Stimulated activated CD4-positive, alpha-beta T cell treated with anti-CD3 and anti-CD28 coated beads, Interleukin-15, amount 100 ng/mL, for 24 hours (primary cell): ENCODE data around the gene CFL1.

ENCODE experiments used
- DNase-seq: peaks from one replicate; pipeline ENCODE4 v3.0.0-alpha.2; 2020

The CFL1 gene

DNA sequence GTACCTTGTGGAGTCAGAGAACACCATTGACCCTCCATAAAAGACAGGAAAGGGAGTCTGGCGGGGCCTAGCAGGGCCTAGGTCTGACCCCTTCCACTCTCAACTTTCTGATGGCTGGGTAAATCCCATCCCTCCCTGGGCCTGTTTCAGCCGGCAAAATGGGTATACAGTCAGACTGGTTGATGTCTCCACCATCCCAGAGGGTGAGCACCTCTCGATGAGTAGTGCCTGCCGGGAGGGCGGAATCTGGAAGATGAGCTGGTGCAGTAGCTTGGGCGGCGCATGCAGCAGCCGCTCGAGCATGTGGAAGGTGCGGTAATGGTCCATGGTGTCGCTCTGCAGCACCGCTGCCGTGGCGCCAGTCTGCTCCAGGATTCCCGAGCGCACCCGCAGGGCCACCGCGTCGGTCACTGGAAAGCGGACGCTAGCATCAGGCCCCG is 29.8 kb upstream of the CFL1 start:
- DNase-seq = no peak

GRCh38 chr11:65886826-65887722 is 29.1 kb upstream of the CFL1 start:
- no peak for DNase-seq

DNA sequence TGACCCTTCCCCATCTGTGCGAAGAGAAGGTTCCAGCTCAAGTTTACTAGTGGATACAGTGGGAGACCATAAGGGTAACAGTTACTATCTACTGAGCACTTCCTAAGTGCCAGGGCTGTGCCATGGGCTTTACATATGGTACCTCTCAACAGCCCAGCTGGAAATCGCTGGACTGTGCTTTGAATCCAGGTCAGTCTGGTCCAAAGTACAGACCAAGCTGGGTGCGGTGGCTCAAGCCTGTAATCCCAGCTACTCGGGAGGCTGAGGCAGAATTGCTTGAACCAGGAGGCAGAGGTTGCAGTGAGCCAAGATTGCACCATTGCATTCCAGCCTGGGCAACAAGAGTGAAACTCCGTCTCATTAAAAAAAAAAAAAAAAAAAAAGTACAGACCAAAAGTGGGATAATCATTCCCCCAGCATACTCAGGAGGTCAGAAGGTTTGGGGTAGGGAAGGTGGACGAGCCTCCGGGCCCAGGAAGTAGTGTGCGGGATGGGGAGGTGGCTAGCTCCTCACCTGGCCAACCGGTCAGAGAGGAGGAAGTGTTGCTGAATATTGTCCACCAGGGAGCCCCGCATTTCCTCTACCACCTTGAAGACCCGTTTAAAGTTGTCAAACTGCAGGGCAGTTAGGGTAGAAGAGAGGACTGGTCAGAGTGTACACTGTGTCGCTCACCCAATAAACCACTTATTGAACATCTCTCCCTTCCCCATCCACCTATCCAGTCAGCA is 28.0 kb upstream of the CFL1 start:
- no peak for DNase-seq

DNA sequence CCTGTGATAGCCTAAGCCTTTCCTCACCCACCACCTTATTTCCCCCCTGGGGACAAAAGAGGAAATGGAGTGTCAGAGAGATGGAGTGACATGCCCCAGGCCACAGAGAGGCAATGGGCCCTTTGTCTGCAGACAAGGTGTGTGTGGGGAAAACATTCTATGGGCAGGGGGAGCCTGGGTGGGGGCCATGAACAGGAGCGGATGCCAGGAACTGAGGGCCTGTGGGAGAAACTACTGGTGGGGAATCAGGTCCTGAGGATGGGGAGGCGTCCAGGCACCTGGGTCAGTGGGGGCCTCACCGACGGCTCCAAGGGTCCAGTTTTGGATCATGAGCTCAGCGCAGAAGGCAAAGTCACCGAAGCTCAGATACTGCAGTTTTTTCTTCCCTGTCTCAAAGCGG is 27.3 kb upstream of the CFL1 start:
- no peak for DNase-seq

GRCh38 chr11:65884716-65885092 is 26.7 kb upstream of the CFL1 start:
- DNase-seq = peak; percentile 85

DNA sequence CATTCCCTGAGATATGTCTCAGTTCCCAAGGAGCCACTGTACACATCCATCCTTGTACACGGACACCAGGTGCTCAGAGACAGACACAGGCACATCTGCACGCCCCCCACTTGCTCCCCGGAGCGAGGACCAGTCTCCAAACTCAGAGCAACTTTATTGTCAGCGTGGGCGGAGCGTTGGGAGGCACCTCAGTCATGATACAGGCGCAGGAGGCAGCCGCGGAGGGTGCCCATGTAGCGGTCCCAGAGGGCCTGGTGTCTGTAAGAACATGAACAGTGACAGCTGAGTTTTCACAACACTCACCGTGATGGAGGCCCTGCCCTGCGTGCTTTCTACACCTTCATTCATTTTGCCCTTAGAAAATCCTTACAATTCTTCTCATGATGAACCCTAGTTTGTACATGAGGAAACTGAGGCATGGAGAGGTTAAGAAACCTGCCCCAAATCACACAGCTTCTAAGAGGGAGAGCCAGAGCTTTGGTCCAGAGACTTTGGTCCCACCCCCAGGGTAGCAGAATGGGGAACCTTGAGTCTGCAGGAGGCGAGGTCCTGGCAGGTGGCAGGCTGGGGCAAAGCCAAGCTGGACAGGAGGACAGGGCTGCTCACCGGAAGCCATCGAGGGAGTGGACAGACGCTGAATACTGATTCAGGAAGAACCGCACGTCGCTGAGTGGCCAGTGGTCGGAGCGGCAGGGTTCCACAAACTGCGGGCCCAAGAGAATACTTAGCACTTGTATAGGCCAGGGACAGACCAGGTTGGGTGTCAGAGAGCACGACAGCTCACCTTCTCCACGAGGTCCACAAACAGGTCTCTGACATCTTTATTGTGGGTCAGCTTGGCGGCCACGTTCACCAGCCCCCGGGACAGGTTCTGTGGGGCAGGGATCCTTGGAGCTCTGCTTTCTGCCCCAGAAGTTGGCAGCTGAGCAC is 26.1 kb upstream of the CFL1 start:
- no peak for DNase-seq

GRCh38 chr11:65883058-65883761 is 25.2 kb upstream of the CFL1 start:
- DNase-seq = no peak

DNA sequence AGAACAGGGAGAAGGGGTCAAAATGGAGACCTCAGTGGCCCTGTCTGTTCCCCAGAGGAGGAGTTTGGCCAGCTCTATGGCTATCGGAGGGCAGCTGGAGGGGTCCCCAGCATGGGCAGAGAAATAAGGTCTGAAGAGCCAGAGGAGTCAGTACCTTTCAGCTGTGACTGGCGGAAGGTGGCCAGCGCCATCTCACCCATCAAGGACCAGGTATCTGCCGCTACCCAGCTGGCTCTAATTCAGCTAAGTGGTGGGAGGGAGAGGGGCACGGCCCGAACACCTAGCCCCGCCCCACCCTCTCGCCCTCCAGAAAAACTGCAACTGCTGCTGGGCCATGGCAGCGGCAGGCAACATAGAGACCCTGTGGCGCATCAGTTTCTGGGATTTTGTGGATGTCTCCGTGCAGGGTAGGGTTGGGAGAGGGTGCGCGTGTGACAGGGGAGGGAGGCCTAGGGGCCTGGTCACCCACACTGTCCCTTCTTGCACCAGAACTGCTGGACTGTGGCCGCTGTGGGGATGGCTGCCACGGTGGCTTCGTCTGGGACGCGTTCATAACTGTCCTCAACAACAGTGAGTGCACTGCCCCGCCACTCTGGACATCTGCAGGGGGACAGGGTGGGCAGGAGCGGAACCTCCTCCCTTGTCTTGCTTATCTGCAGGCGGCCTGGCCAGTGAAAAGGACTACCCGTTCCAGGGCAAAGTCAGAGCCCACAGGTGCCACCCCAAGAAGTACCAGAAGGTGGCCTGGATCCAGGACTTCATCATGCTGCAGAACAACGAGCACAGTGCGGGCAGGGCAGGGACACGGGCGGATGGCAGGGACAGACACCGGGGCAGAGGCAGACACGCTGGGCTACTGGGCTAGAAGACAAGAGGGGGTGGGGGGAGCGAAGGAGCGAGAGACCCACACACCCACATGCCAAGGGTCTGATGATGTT is 24.4 kb upstream of the CFL1 start:
- no peak for DNase-seq

- DNase-seq = no peak
Observed at GRCh38 chr11:65880844-65881421, 23.0 kb upstream of the CFL1 start.

DNA sequence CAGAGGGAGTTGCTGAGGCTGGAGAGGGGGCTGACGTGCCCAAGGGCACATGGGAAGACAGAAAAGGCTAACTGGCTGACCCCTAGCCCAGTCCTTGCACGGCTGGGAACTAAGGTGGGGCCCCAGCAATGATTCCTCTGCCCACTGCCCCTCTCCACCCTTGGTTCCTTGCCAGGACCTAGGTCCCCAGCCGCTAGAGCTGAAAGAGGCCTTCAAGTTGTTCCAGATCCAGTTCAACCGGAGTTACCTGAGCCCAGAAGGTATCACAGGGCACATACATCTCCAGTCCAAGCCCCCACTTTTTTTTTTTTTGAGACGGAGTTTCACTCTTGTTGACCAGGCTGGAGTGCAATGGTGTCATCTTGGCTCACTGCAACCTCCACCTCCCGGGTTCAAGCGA is 22.0 kb upstream of the CFL1 start:
- no peak for DNase-seq

GRCh38 chr11:65879617-65880016 is 21.6 kb upstream of the CFL1 start, which contains the start of gene CTSW:
TSS of gene CTSW (plus strand) at chr11:65879837. CDS start at chr11:65879855, 18 bp downstream.
- peak; percentile 53 for DNase-seq

DNA sequence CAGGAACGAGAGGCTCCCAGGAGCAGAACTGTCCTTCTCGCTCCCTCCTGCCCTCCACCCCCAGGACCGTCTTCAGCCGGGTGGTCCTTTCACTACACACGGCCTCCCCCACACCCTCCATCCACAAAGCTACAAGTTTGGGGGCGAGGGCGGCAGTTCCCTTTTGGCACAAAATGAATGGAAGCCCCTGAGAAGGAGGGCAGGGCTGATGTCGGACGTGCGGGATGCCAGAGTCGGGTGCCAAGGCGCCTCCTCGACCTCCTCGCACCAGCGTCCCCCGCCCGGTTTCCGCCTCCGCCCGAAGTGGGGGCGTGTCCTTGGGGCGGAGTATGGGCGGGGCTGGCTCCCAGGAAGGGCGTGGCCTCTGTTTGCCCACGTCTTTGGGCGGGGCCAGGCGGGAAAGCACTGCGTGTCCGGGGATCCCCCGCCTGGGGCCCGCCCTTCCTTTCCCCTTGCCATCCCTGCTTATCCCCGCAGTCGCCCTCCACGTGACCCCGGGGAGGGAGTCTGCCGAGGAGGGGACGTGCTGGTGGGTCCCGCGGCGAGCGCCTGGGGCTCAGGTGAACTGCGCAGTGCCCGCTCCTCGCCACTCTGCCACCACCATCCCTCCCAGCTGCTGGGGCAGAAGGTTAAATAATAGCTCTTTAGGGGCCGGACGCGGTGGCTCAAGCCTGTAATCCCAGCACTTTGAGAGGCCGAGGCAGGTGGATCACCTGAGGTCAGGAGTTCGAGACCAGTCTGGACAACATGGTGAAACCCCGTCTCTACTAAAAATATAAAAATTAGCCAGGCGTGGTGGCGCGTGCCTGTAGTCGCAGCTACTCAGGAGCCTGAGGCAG is 15.6 kb upstream of the CFL1 start:
- DNase-seq = peak; percentile 96

GRCh38 chr11:65872586-65873317 is 14.8 kb upstream of the CFL1 start, which contains the start of gene EFEMP2:
TSS of gene EFEMP2 (minus strand) at chr11:65872800. CDS start at chr11:65872354, 446 bp downstream.
- no peak for DNase-seq

GRCh38 chr11:65871811-65872548 is 14.0 kb upstream of the CFL1 start:
- DNase-seq = no peak

GRCh38 chr11:65870706-65871681 is 13.0 kb upstream of the CFL1 start:
- DNase-seq = no peak

GRCh38 chr11:65870307-65870658 is 12.3 kb upstream of the CFL1 start:
- no peak for DNase-seq
